Hepatocyte (in vitro differentiated cells): ENCODE data around the gene CCNG2. TPM values are rescaled to one million over a fixed set of nuclear protein-coding genes. Genes with fewer than 3 reads are reported as not detected.
A peak's percentile ranks its signal among the peaks of the same experiment; 100 is the strongest.

ENCODE experiments used
- DNase-seq: peaks from one replicate; pipeline ENCODE4 v3.0.0-alpha.2; 2016; ENCODE audit warnings: low spot score
- H2AFZ ChIP-seq: fragments of 200-600 bp; sonication (generic); 2 replicates; pipeline ENCODE4 v1.6.0; 2016; ENCODE audit warnings: antibody characterized with exemption, mild to moderate bottlenecking
- H3K27ac ChIP-seq: fragments of 200-600 bp; sonication (generic); 2 replicates; pipeline ENCODE4 v1.5.1; 2016; ENCODE audit warnings: mild to moderate bottlenecking
- H3K27me3 ChIP-seq: fragments of 200-600 bp; sonication (generic); 2 replicates; pipeline ENCODE4 v1.6.1; 2016
- H3K36me3 ChIP-seq: fragments of 200-600 bp; sonication (generic); replicated peaks from 2 replicates; pipeline ENCODE4 v1.5.1; 2016; ENCODE audit warnings: low read depth; ENCODE audit not compliant: insufficient read depth
- H3K4me1 ChIP-seq: fragments of 200-600 bp; sonication (generic); 2 replicates; pipeline ENCODE4 v1.5.1; 2016; ENCODE audit warnings: mild to moderate bottlenecking, moderate library complexity; ENCODE audit not compliant: insufficient read depth
- H3K4me2 ChIP-seq: fragments of 200-600 bp; sonication (generic); 2 replicates; pipeline ENCODE4 v1.6.0; 2016
- H3K4me3 ChIP-seq: fragments of 200-600 bp; sonication (generic); 2 replicates; pipeline ENCODE4 v1.5.1; 2016; ENCODE audit warnings: mild to moderate bottlenecking
- H3K79me2 ChIP-seq: fragments of 200-600 bp; sonication (generic); 2 replicates; pipeline ENCODE4 v1.6.0; 2017; ENCODE audit warnings: mild to moderate bottlenecking
- H3K9me2 ChIP-seq: fragments of 200-600 bp; sonication (generic); replicated peaks from 2 replicates; pipeline ENCODE4 v1.6.0; 2017; ENCODE audit warnings: mild to moderate bottlenecking; ENCODE audit not compliant: insufficient read depth
- H3K9me3 ChIP-seq: fragments of 200-600 bp; sonication (generic); 2 replicates; pipeline ENCODE4 v1.5.1; 2016; ENCODE audit warnings: low read depth, mild to moderate bottlenecking
- H4K20me1 ChIP-seq: fragments of 200-600 bp; sonication (generic); 2 replicates; pipeline ENCODE4 v1.6.0; 2016; ENCODE audit warnings: mild to moderate bottlenecking; ENCODE audit not compliant: insufficient read depth, poor library complexity, severe bottlenecking
- CTCF ChIP-seq: fragments of 200-600 bp; sonication (generic); IDR thresholded peaks from 2 replicates; pipeline ENCODE4 v1.5.1; 2016; ENCODE audit warnings: antibody characterized with exemption, mild to moderate bottlenecking; ENCODE audit not compliant: poor library complexity
- EZH2 ChIP-seq: fragments of 200-600 bp; sonication (generic); IDR thresholded peaks from 2 replicates; pipeline ENCODE4 v1.6.1; 2016; ENCODE audit warnings: antibody characterized with exemption, mild to moderate bottlenecking, borderline replicate concordance
- EZH2phosphoT487 ChIP-seq: fragments of 200-600 bp; sonication (generic); IDR thresholded peaks from one replicate; pipeline ENCODE4 v1.6.1; 2018; ENCODE audit warnings: antibody characterized with exemption, mild to moderate bottlenecking, low read depth, moderate library complexity; ENCODE audit not compliant: unreplicated experiment, severe bottlenecking
- WGBS: methylation state at CpG from one replicate; pipeline ENCODE4 v1.1.6; 2016; ENCODE audit warnings: low lambda C conversion rate; ENCODE audit errors: missing lambda C conversion rate; 5-methylcytosine and 5-hydroxymethylcytosine counted together
- polyA plus RNA-seq: library from polyadenylated mRNA; unstranded; fragments of >200 nt; fragmentation: Nextera tagmentation; extraction: Ambion mirVana; gene quantifications from 2 replicates; pipeline ENCODE4 v1.2.1, GENCODE V29; 2016
- total RNA-seq: library from RNA; depleted of rRNA; stranded (reverse); fragments of >200 nt; gene quantifications from 2 replicates; pipeline ENCODE4 v1.2.3, GENCODE V29; 2014

Gene CCNG2
- total and polyA plus RNA-seq, 2 experiments from 2014 or later = 73.8 to 127 TPM

GRCh38 chr4:77145842-77146185, 11.2 kb upstream of the CCNG2 start:
- peak overlapping the region; percentile 92 for H3K27ac ChIP-seq
- no peaks in the 10 kb centered on the region for H3K36me3 ChIP-seq
- WGBS = 71% methylated on average over 1 of the region's 1 CpG
- peak overlapping the region; percentile 3 for H2AFZ ChIP-seq
- no peaks in the 10 kb centered on the region for H3K79me2 ChIP-seq
- H3K9me2 ChIP-seq = no peaks in the 10 kb centered on the region
- no peaks in the 10 kb centered on the region for H3K27me3 ChIP-seq
- no peaks in the 10 kb centered on the region for H4K20me1 ChIP-seq
- DNase-seq = no peak
- TF ChIP-seq EZH2 (no peak), CTCF (no peak), EZH2phosphoT487 (no peak)
- peak overlapping the region; percentile 42 for H3K4me2 ChIP-seq
- no peaks in the 10 kb centered on the region for H3K9me3 ChIP-seq
- peaks cover 40% of the 10 kb centered on the region for H3K4me1 ChIP-seq
- no peak overlapping the region for H3K4me3 ChIP-seq

- H3K4me2 ChIP-seq = peak overlapping the region; percentile 42
- H3K4me1 ChIP-seq = peaks cover 40% of the 10 kb centered on the region
- H3K79me2 ChIP-seq = no peaks in the 10 kb centered on the region
- no peaks in the 10 kb centered on the region for H3K9me2 ChIP-seq
- H3K4me3 ChIP-seq = no peak overlapping the region
- peak; percentile 29 for DNase-seq
- H2AFZ ChIP-seq = peak overlapping the region; percentile 6
- H4K20me1 ChIP-seq = no peaks in the 10 kb centered on the region
- no peaks in the 10 kb centered on the region for H3K27me3 ChIP-seq
- H3K27ac ChIP-seq = peak overlapping the region; percentile 92
- H3K9me3 ChIP-seq = no peaks in the 10 kb centered on the region
- no peaks in the 10 kb centered on the region for H3K36me3 ChIP-seq
- TF ChIP-seq CTCF (no peak), EZH2phosphoT487 (no peak), EZH2 (no peak)
- 38% methylated on average over 3 of the region's 3 CpGs for WGBS
These were observed 10.6 kb upstream of the CCNG2 start for GRCh38 chr4:77146186-77147078.

GRCh38 chr4:77147079-77147782, 9.8 kb upstream of the CCNG2 start:
- peaks cover 44% of the 10 kb centered on the region for H3K4me1 ChIP-seq

More at GRCh38 chr4:77147079-77147782, 9.8 kb upstream of the CCNG2 start:
- Histone ChIP-seq H3K4me3 (no peak overlapping the region), H3K4me2 (peak overlapping the region; percentile 42), H3K36me3 (no peaks in the 10 kb centered on the region), H3K9me3 (no peaks in the 10 kb centered on the region), H3K79me2 (no peaks in the 10 kb centered on the region), H3K27ac (peak overlapping the region; percentile 92), H4K20me1 (no peaks in the 10 kb centered on the region), H3K27me3 (no peaks in the 10 kb centered on the region), H2AFZ (peak overlapping the region; percentile 6), H3K9me2 (no peaks in the 10 kb centered on the region)
- no peak for TF ChIP-seq CTCF
- no peak for TF ChIP-seq EZH2phosphoT487
- no peak for TF ChIP-seq EZH2
- DNase-seq = no peak
- WGBS = 71% methylated on average over 5 of the region's 5 CpGs
